Heart right ventricle (tissue), 16 donors: ENCODE results near the gene KRT85. TPM values are rescaled to one million over a fixed set of nuclear protein-coding genes. Genes with fewer than 3 reads are reported as not detected.

Experiments
- ATAC-seq, 8 donors: fragments of 200-7000 bp; cut with Tn5 transposase; one replicate each; pipeline ENCODE4 v1.9.1; 2020; ENCODE audit warnings: mild to moderate bottlenecking in 8 of 8, moderate library complexity in 8 of 8, moderate number of reproducible peaks in 1 of 8
- DNase-seq, 2 donors: peaks; one replicate each; pipeline ENCODE4 v3.0.0-alpha.2; 2020
- H3K27ac ChIP-seq, 10 donors: fragments of 200-600 bp; sonication (generic) in 2 of 10; one replicate each; pipeline versions ENCODE4 v1.5.0 to v1.8.0; 2020 to 2022; ENCODE audit warnings: mild to moderate bottlenecking in 3 of 10
- H3K27me3 ChIP-seq, 7 donors: fragments of 200-600 bp; one replicate each; pipeline ENCODE4 v1.8.0; 2021 to 2022; ENCODE audit warnings: mild to moderate bottlenecking in 2 of 7
- H3K36me3 ChIP-seq, 9 donors: fragments of 200-600 bp; sonication (generic) in 1 of 9; one replicate each; pipeline versions ENCODE4 v1.5.0 to v1.8.0; 2020 to 2022; ENCODE audit warnings: mild to moderate bottlenecking in 2 of 9
- H3K4me1 ChIP-seq, 9 donors: fragments of 200-600 bp; sonication (generic) in 1 of 9; one replicate each; pipeline versions ENCODE4 v1.5.0 to v1.8.0; 2020 to 2022; ENCODE audit warnings: mild to moderate bottlenecking in 4 of 9
- H3K4me3 ChIP-seq, 10 donors: fragments of 200-600 bp; sonication (generic) in 2 of 10; one replicate each; pipeline versions ENCODE4 v1.5.0 to v1.8.0; 2020 to 2022; ENCODE audit warnings: mild to moderate bottlenecking in 7 of 10, moderate library complexity in 2 of 10
- H3K9me3 ChIP-seq, 11 donors: fragments of 200-600 bp in 10 of 11; sonication (generic) in 2 of 11; one replicate each; pipeline versions ENCODE4 v1.5.0 to v1.8.0; 2013 to 2022; ENCODE audit warnings: mild to moderate bottlenecking in 2 of 11, control low read depth in 1 of 11, moderate library complexity in 1 of 11
- CTCF ChIP-seq, 9 donors: fragments of 200-600 bp; sonication (generic) in 2 of 9; IDR thresholded peaks; one replicate each; pipeline versions ENCODE4 v1.5.0 to v1.8.0; 2021 to 2022; ENCODE audit warnings: antibody characterized with exemption in 9 of 9, mild to moderate bottlenecking in 5 of 9, moderate library complexity in 1 of 9
- WGBS, 2 donors: extraction: QIAGEN DNeasy Blood & Tissue Kit; methylation state at CpG; one replicate each; pipeline ENCODE4 v1.1.7; 2013; ENCODE audit warnings: inconsistent platforms in 1 of 2; 5-methylcytosine and 5-hydroxymethylcytosine counted together
- intact Hi-C, 10 donors: fragments of 100-400 bp; cut with DNase I; formaldehyde crosslinking; loops; one replicate each; pipeline versions ENCODE4 v1.11.1 to v1.14.2; 2022
- polyA plus RNA-seq, 2 donors: library from polyadenylated mRNA; stranded (reverse); fragments of 200-250 nt; gene quantifications; one replicate each; pipeline ENCODE4 v1.2.3, GENCODE V29; 2013
- total RNA-seq, 10 donors: library from RNA; stranded (reverse); fragmentation: NEBNext Ultra II Directional in 3 of 10; extraction: Animal tissue kit (Norgen Biotek cat#: 25700) in 3 of 10; gene quantifications; one replicate each; pipeline versions ENCODE4 v1.2.1 to v1.2.4, GENCODE V29; 2021 to 2023
- donor health status: Arrhythmogenic right ventricular cardiomyopathy.
- donor health status: ischemic (EF 13 %, LVEDD 7.1; RV severe dilation, severe dysfunction).
- donor health status: healthy with polysubstance abuse.
- donor health status: DM: no; HTN: yes; CAD: no.
- donor health status: DM: no; HTN: no; CAD: no.
- donor health status: ischemic (EF 25% LVEDD 6.9; RV normal size, moderate dysfunction).
- donor health status: ischemic (EF 25% LVEDD 5.7; RV mildly dilated, moderate dysfunction).
- donor health status: healthy.
- donor health status: DM: yes; HTN: yes; CAD: no.
- donor health status: Ischemic cardiomyopathy.
- donor health status: ischemic (EF 35%, LVEDD 5.7; RV mildly dilated, moderate dysfunction).
- donor health status: nonischemic (EF 11% LVEDD 7.7; RV severe dilation, severe dysfunction).
- donor health status: DM: yes; HTN: yes; CAD: no.
- donor health status: PGD.
- donor health status: ischemic (EF 29% LVEDD 5.4; RV normal size, mild dysfunction).
- donor health status: nonischemic (EF 23%, LVEDD 6.1; RV moderate dilation, normal function).

The KRT85 gene
- total and polyA plus RNA-seq, 12 donors, result not detected

GRCh38 chr12:52399756-52400155 lies 32.5 kb upstream of the KRT85 start:
- intact Hi-C loops, result no loop called here
- no peaks in the 10 kb centered on the region for H3K9me3 ChIP-seq
- no peaks in the 10 kb centered on the region for H3K36me3 ChIP-seq
- DNase-seq (no peak), ATAC-seq (no peak)
- H3K27me3 ChIP-seq, result peaks cover 0 to 64% (median 21%) of the 10 kb centered on the region in 7 donors
- WGBS, 2 donors, result 92 to 93% methylated on average over 16 of the region's 16 CpGs
- peaks cover 0 to 3% (median 0%) of the 10 kb centered on the region in 9 donors for H3K4me1 ChIP-seq
- TF ChIP-seq CTCF (IDR thresholded peaks at IDR 0.05), result no peak
- H3K4me3 ChIP-seq, result no peak overlapping the region
- no peak overlapping the region for H3K27ac ChIP-seq

- Histone ChIP-seq H3K9me3 (no peaks in the 10 kb centered on the region), H3K27ac (no peak overlapping the region), H3K36me3 (no peaks in the 10 kb centered on the region), H3K4me1 (peaks cover 0 to 3% (median 0%) of the 10 kb centered on the region in 9 donors), H3K27me3 (peaks cover 0 to 65% (median 21%) of the 10 kb centered on the region in 7 donors), H3K4me3 (no peak overlapping the region)
- no peak for TF ChIP-seq CTCF (IDR thresholded peaks at IDR 0.05)
- ATAC-seq, result no peak
- no peak for DNase-seq
- intact Hi-C loops, result no loop called here
- 82 to 90% methylated on average over 1 of the region's 1 CpG for WGBS, 2 donors
These were observed 30.9 kb upstream of the KRT85 start for GRCh38 chr12:52398176-52398575.

GRCh38 chr12:52396656-52397055 lies 29.4 kb upstream of the KRT85 start:
- intact Hi-C loops, result no loop called here
- no peak overlapping the region for H3K27ac ChIP-seq
- no peaks in the 10 kb centered on the region for H3K36me3 ChIP-seq
- DNase-seq, result no peak
- no peak overlapping the region for H3K4me3 ChIP-seq
- H3K27me3 ChIP-seq, result peaks cover 0 to 59% (median 21%) of the 10 kb centered on the region in 7 donors
- WGBS, 2 donors, result 71 to 83% methylated on average over 8 of the region's 8 CpGs
- no peak for TF ChIP-seq CTCF (IDR thresholded peaks at IDR 0.05)
- H3K9me3 ChIP-seq, result no peaks in the 10 kb centered on the region
- ATAC-seq, result no peak
- H3K4me1 ChIP-seq, result peaks cover 0 to 5% (median 0%) of the 10 kb centered on the region in 9 donors

- no peaks in the 10 kb centered on the region for H3K9me3 ChIP-seq
- ATAC-seq, result no peak
- H3K27me3 ChIP-seq, result peaks cover 0 to 52% (median 21%) of the 10 kb centered on the region in 7 donors
- WGBS, 2 donors, result 67 to 70% methylated on average over 20 of the region's 20 CpGs
- H3K4me3 ChIP-seq, result no peak overlapping the region
- H3K4me1 ChIP-seq, result peaks cover 0 to 12% (median 0%) of the 10 kb centered on the region in 9 donors
- intact Hi-C loops, result no loop called here
- no peaks in the 10 kb centered on the region for H3K36me3 ChIP-seq
- no peak for DNase-seq
- peak in 2 of 9 donors; percentile 15 to 23 for TF ChIP-seq CTCF (IDR thresholded peaks at IDR 0.05)
- no peak overlapping the region for H3K27ac ChIP-seq
These were observed 28.6 kb upstream of the KRT85 start for GRCh38 chr12:52395761-52396434.
